Activated CD8-positive, alpha-beta T cell treated with anti-CD3 and anti-CD28 coated beads for 36 hours (primary cell): ENCODE data around the gene PARP4. TPM values are rescaled to one million over a fixed set of nuclear protein-coding genes. Genes with fewer than 3 reads are reported as not detected.
"Not testable (repeated sequence)": the region's sequence is repeated elsewhere in the genome, so short reads cannot be mapped to it uniquely, and the experiment has no call there.

Source experiments
- ATAC-seq: fragments of 200-7000 bp; cut with Tn5 transposase; one replicate; pipeline ENCODE4 v1.10.0; 2021; ENCODE audit warnings: mild to moderate bottlenecking, moderate library complexity
- CTCF ChIA-PET: fragments of 350-600 bp; sonication (Branson Sonifier 250); formaldehyde crosslinking; loops from one replicate; lab custom pipeline; 2021; ENCODE audit warnings: antibody characterized with exemption; lab: Charles Lee
- POLR2A ChIA-PET: fragments of 350-600 bp; sonication (Branson Sonifier 250); formaldehyde crosslinking; loops from one replicate; lab custom pipeline; 2021; ENCODE audit warnings: antibody characterized with exemption; lab: Charles Lee
- DNase-seq: peaks from one replicate; pipeline ENCODE4 v3.0.0-alpha.2; 2020
- H3K27ac Mint-ChIP-seq: one replicate; pipeline ENCODE4 v1.8.0; 2021; ENCODE audit warnings: mild to moderate bottlenecking, mixed read lengths
- H3K27me3 Mint-ChIP-seq: one replicate; pipeline ENCODE4 v1.8.0; 2021; ENCODE audit warnings: mixed read lengths
- H3K36me3 Mint-ChIP-seq: one replicate; pipeline ENCODE4 v1.8.0; 2021; ENCODE audit warnings: low read depth, mixed read lengths
- H3K4me1 Mint-ChIP-seq: one replicate; pipeline ENCODE4 v1.8.0; 2021; ENCODE audit warnings: low read depth, mixed read lengths
- H3K4me3 Mint-ChIP-seq: one replicate; pipeline ENCODE4 v1.8.0; 2021; ENCODE audit warnings: mild to moderate bottlenecking, moderate library complexity, mixed read lengths
- H3K9me3 Mint-ChIP-seq: one replicate; pipeline ENCODE4 v1.8.0; 2021; ENCODE audit warnings: mixed read lengths
- CTCF ChIP-seq: fragments of 200-600 bp; IDR thresholded peaks from one replicate; pipeline ENCODE4 v1.8.0; 2022; ENCODE audit warnings: antibody characterized with exemption, mild to moderate bottlenecking
- intact Hi-C: fragments of 100-400 bp; cut with micrococcal nuclease; formaldehyde crosslinking; loops from one replicate; pipeline ENCODE4 v1.10.0; 2022
- total RNA-seq, 2 experiments: library from RNA; stranded (reverse); gene quantifications; one replicate each; pipeline ENCODE4 v1.2.3, GENCODE V29; 2021

The PARP4 gene
- total RNA-seq, 2 experiments from 2014 or later = 20.4 to 22.4 TPM

- intact Hi-C loops = no loop called here
- no peaks in the 10 kb centered on the region for H3K27me3 Mint-ChIP-seq
- peaks cover 26% of the 10 kb centered on the region for H3K36me3 Mint-ChIP-seq
- no peak overlapping the region for H3K4me3 Mint-ChIP-seq
- peaks cover 2% of the 10 kb centered on the region for H3K4me1 Mint-ChIP-seq
- no peak for DNase-seq
- ATAC-seq = no peak
- no peak overlapping the region for H3K27ac Mint-ChIP-seq
- TF ChIP-seq CTCF = no peak
- POLR2A ChIA-PET = interaction anchor here (0.9 kb wide), 1 partner anchor 11 kb away, joined by 3 read pairs; no protein-coding TSS in a partner anchor
- CTCF ChIA-PET = no interaction called here
- no peaks in the 10 kb centered on the region for H3K9me3 Mint-ChIP-seq
Observed at GRCh38 chr13:24450530-24450929, 62.0 kb downstream of the PARP4 start.

- intact Hi-C loops, DNase-seq, H3K27ac Mint-ChIP-seq, H3K9me3 Mint-ChIP-seq, H3K27me3 Mint-ChIP-seq, CTCF ChIA-PET, ATAC-seq, H3K4me1 Mint-ChIP-seq, H3K4me3 Mint-ChIP-seq, POLR2A ChIA-PET: not testable (repeated sequence)
- peaks cover 30% of the 10 kb centered on the region for H3K36me3 Mint-ChIP-seq
Observed at GRCh38 chr13:24444851-24445250, 67.7 kb downstream of the PARP4 start.

GRCh38 chr13:24443366-24443765 lies 69.2 kb downstream of the PARP4 start:
- POLR2A ChIA-PET = no interaction called here
- intact Hi-C loops = no loop called here
- ATAC-seq (no peak), DNase-seq (no peak)
- H3K9me3 Mint-ChIP-seq = no peaks in the 10 kb centered on the region
- H3K27me3 Mint-ChIP-seq = no peaks in the 10 kb centered on the region
- H3K27ac Mint-ChIP-seq = no peak overlapping the region
- no peak for TF ChIP-seq CTCF
- CTCF ChIA-PET = no interaction called here
- no peak overlapping the region for H3K4me3 Mint-ChIP-seq
- H3K36me3 Mint-ChIP-seq = peaks cover 23% of the 10 kb centered on the region
- no peaks in the 10 kb centered on the region for H3K4me1 Mint-ChIP-seq

- H3K27me3 Mint-ChIP-seq, H3K4me1 Mint-ChIP-seq, H3K9me3 Mint-ChIP-seq, intact Hi-C loops, DNase-seq, CTCF ChIA-PET, H3K4me3 Mint-ChIP-seq, H3K27ac Mint-ChIP-seq, ATAC-seq, POLR2A ChIA-PET: not testable (repeated sequence)
- peaks cover 33% of the 10 kb centered on the region for H3K36me3 Mint-ChIP-seq
Observed at GRCh38 chr13:24426045-24426444, 86.5 kb downstream of the PARP4 start.

GRCh38 chr13:24419668-24420067 lies 92.9 kb downstream of the PARP4 start:
- intact Hi-C loops, H3K4me3 Mint-ChIP-seq, H3K27ac Mint-ChIP-seq, ATAC-seq, H3K27me3 Mint-ChIP-seq, DNase-seq, H3K4me1 Mint-ChIP-seq, H3K9me3 Mint-ChIP-seq, CTCF ChIA-PET, POLR2A ChIA-PET: not testable (repeated sequence)
- peaks cover 29% of the 10 kb centered on the region for H3K36me3 Mint-ChIP-seq

- peaks cover 3% of the 10 kb centered on the region for H3K27me3 Mint-ChIP-seq
- ChIA-PET CTCF (no interaction called here), POLR2A (no interaction called here)
- peak; percentile 24 for TF ChIP-seq CTCF
- no peaks in the 10 kb centered on the region for H3K4me1 Mint-ChIP-seq
- no peaks in the 10 kb centered on the region for H3K36me3 Mint-ChIP-seq
- no peak overlapping the region for H3K27ac Mint-ChIP-seq
- no peaks in the 10 kb centered on the region for H3K9me3 Mint-ChIP-seq
- intact Hi-C loops = no loop called here
- DNase-seq = no peak
- no peak for ATAC-seq
- H3K4me3 Mint-ChIP-seq = no peak overlapping the region
Observed at GRCh38 chr13:24407844-24408243, 104.7 kb downstream of the PARP4 start.

- intact Hi-C loops = no loop called here
- H3K27me3 Mint-ChIP-seq = peaks cover 3% of the 10 kb centered on the region
- H3K9me3 Mint-ChIP-seq = no peaks in the 10 kb centered on the region
- no peaks in the 10 kb centered on the region for H3K4me1 Mint-ChIP-seq
- H3K4me3 Mint-ChIP-seq = no peak overlapping the region
- no peak for TF ChIP-seq CTCF
- no peak for ATAC-seq
- ChIA-PET POLR2A (no interaction called here), CTCF (no interaction called here)
- H3K36me3 Mint-ChIP-seq = no peaks in the 10 kb centered on the region
- H3K27ac Mint-ChIP-seq = no peak overlapping the region
- DNase-seq = no peak
Observed at GRCh38 chr13:24406524-24406923, 106.1 kb downstream of the PARP4 start.
